ENCODE data around the gene ZNF474.

ZNF474 gene

DNA sequence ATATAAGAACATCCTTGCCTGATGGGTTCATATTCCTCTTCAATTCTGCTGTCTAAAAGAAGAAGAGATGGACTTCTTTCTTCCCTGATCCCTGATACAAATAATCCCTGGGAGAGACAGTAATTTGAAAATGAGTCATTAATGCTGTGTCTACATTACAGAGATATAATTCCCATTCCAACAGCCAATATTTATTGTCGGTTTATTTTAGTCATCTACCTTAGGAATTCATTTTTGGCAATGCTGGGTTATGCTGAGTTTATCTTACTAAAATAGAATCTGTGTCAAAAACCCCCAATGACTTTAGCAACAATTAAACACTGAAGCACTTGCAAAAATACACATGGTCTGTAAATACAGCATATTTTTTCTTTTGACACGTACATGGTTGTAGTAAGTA lies 23.9 kb downstream of the ZNF474 start:
- DNase-seq (ENCODE audit: low read depth in 1 of 2, low spot score in 1 of 2), result no peak

DNA sequence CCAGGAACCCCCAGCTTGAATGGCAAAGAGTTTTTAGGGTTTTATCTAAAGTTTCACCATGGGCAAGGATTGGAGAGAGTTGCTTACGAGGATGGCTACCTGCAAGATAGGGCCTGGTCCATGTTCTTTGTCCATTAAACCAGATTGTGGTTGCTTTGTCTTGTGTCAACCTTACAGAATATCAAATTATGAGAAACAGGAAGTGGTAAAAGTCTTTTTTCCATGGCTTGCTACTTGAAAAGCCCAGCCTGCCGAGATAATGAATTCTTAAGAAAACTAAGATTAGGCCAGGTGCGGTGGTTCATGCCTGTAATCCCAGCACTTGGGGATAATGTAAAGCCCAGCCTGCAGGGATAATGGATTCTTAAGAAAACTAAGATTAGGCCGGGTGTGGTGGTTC lies 24.4 kb downstream of the ZNF474 start:
- DNase-seq (ENCODE audit: low read depth in 1 of 2, low spot score in 1 of 2), result no peak

DNA sequence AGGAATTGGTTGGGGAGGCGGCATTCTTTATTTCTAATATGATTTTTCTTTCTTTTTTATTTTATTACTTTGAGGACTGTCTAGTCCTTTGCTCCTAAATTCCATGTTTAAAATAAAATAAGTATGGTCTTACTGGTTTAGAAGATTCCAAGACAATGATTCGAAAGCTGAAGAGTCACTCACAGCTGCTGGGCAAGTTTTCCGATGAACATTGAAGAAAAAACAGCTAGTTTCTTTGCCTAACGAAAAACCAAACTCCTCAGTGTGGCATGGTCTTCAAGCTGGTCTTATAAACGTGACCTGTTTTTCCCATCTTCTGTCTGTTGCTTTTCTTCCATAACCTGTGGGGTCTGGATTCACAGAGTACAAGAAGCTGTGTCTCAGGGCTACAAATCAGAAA lies 25.1 kb downstream of the ZNF474 start:
- no peak for DNase-seq (ENCODE audit: low read depth in 1 of 2, low spot score in 1 of 2)

DNA sequence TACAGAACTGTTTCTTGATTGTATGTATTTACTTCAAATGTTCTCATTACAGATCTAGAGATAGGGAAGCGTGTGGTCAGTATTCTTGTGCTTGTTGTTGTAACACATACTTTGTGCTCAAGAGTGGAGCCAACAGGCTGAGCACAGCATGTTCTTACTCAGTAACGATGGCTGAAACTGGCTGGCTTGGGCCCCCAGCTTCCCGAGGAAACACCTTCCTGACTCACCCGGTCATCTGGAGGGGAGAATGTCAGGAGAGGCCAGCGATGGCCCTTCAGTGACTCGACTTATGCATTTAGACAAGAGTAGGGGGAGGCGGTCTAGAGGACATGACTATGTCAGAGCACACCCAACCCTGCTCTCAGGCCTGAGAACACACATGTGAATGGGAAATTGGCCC lies 25.6 kb downstream of the ZNF474 start:
- no peak for DNase-seq (ENCODE audit: low read depth in 1 of 2, low spot score in 1 of 2)

DNA sequence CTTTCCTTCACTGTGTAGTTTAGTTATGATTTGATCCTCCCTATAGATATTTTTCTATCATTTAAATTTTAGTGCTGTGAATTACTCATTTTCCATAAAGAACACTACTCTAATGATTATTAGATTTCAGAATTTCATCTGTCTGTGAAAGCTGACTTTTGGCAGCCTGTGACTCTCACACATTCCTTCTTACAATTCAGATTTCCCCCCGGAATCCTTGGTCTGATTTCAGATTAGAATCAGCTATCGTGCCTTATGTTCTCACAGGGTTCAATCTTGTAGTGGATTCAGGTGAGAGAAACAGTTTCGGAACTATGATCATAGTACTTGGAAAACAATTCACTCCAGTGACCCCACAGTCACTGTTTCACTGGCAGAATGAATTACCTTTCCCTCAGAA lies 26.2 kb downstream of the ZNF474 start:
- no peak for DNase-seq (ENCODE audit: low read depth in 1 of 2, low spot score in 1 of 2)

DNA sequence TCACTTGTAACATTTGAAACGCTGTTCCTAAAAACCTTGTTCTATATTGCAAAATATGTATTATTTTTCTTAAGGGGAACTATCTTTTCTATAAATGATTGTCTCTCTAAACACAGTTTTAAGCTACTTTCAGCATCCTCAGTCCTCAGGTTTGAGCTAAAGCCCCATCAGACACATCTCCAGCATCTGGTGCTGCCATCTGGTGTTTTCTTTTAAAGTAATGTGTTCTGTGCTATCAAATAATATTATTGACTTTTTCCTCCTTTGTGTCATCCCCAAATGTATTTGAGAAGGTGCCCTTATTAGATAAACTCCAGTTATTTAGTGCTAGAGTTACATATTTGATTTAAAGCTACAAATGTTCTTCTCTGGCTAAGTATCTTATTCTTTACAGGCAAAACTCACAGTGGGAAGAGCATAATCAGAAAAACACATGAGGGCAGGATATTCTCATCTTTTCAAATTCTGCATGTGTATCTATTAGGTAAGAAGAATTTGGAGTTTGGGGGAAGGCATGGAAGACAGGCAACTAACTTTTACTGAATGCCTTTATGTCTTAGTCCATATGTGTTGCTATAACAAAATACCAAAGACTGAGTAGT lies 27.5 kb downstream of the ZNF474 start:
- DNase-seq (ENCODE audit: low read depth in 1 of 2, low spot score in 1 of 2), result no peak

DNA sequence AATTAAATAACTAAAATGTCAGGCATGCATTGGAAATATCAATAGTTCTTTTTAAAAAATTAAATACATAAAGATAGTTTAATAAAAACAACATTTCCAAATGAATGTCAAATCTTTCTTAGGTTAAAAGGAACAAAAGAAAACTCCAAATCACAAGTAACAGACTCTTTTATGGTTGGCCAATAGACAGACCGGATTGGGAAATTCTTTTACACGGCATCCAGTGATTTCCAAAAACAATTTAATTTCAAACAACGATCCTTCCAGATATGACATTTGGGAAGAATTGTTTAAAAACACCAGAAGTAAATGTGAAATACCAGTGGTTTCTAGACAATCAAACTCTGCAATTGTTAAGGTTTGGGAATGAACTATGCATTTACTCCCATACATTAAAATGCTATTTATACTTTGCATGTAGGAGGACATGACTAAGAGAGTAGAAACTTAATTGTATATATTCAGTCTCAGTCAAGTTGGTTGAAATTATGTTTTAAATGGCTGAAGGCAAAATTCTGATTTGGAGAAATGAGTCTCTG lies 32.8 kb downstream of the ZNF474 start:
- DNase-seq (ENCODE audit: low read depth in 1 of 2, low spot score in 1 of 2), result no peak

DNA sequence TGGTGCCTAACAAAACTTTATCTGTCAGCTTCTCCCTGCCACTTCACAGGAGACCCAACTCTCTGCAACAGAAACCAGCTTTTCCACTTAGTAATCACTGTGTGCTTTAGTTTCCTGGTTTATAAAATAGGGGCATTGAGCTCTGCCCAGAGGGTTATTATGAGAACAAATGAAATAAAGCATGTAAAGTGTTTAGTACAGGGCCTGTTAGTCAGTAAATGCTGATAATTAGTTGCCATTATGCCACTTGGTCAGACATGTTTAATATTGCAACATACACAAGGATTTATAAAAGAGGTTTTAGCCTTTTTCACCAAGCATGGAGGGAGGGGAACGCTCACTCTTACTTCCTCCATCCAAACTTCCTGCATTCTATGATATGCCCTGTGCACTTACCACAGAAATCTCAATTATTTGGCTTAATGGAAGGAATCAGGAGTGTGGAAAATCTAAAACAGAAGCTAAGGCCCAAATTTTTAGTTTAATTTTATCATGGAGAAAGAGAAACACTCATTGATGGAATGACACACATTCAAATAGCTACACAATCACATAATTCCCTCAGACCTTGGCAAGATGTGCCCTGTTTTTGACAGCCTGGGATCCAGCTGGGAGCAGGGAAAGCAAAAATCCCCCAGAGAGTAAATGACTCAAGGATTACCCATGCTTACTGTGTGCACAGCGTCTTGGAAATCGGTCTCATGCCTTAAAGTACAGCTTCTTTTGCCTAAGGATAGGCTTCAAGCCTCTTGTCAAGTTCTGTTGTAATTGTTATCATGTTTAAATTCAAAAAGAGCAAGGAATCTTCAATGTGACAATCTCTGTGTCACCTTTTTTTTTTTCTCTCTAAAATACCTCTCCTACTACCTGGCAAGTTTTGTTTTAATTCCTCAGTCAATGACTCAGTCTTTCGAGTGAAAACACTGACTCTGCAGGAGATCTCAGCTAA lies 34.0 kb downstream of the ZNF474 start:
- DNase-seq (ENCODE audit: low read depth in 1 of 2, low spot score in 1 of 2), result no peak

DNA sequence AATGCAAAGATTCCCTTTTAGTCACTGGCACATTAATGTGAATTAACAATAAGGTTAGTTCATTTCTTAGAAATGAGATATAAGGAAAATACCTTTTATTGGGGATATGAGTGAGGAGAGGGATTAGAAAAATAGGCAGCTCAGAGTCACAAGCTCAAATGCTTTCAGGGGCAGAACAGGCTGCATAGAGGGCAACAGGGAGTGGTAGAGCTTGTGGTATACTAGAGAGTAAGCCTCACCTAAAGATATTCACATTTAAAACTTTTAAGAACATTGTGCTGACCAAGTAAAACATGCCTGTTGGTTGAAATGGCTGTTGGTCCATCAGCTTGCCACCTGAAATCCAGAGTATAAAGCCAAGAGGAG lies 34.7 kb downstream of the ZNF474 start:
- no peak for DNase-seq (ENCODE audit: low read depth in 1 of 2, low spot score in 1 of 2)

DNA sequence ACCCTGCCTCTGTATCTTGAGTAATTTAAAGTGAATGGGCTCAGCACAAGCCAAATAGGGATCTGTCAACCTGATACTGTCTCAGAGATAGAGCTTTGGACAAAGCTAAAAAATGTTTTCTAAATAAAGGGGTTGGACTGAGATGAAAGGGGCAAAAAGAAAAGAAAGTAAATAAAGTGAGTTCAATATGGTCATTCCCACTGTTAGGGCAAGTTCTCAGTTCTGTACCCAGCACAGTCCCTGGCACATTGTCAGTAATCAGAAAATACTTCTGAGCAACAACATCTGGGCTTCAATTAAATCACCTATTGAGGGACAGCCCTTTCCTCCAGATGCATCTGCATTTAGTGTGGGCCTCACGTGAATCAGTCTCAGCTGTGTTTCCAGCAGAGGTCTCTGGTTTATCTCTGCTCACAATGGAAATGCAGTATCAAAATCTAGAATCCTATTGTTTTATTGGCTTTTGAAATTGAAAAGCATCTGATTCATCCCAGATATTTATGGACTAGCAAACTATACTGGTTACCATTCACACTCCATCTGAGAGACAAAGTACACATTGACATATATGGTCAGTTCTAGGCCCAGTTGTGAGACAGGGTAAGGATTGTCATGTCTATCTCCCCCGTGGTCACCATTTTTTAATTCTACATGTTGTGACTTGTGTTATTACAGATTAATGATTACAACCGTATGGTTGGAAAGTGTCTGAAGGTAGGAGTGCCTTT lies 35.6 kb downstream of the ZNF474 start:
- DNase-seq (ENCODE audit: low read depth in 1 of 2, low spot score in 1 of 2), result no peak

DNA sequence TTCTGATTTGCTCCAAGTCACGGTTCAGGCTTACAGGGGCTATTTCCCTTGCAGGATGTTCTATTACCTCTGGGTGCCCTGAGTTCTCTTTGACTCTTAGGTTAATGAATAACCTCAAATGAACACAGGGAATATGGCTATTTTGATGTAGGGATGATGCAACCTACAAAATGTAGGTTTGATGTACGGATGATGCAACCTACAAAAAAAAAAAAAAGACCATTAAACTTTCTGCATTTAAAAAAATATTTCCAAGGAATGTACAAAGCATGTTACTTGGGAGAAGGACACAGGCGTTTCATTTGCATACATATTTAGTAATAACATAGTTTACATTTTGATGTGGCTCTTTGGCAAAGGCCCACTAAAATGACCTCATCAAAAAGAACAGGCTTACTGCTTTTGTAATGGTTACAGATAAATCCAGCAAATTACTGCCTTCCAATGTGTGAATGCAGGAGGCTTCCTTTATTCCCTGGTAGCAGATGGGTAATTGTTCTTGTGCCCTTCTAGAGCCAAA lies 36.3 kb downstream of the ZNF474 start:
- no peak for DNase-seq (ENCODE audit: low read depth in 1 of 2, low spot score in 1 of 2)

DNA sequence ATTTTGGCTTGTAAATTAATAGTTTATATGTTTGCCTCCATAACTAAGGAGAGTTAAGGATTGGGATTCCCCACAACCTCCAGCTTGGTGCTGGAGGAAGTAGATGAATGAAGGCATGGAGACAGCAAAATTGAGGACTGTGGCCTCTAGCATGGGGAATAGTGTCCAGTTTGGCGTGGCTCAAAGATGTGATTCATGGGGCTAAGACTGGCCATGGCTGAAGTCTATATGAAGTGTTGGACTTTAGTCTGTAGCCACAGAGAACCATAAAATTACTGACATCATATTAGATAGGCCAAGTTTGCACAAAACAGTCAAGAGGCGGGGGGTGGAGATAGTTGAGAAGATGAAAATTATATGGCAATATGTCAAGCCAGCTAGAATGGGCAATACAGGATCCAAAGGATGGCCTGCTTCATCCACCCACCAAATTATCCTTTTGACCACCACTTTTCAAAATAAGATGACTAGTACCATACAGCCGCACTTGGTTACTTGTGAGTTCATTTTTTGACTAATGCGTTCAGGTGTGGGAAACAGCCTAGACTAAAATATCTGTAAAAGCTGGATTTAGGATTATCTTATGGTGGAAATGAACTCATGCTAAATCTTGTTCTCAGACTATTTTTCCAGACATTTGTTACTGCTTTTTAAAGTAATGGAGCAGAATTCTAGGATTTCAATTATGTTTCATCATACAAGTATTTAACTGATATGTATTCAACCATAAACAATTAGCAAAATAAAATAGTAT lies 40.2 kb downstream of the ZNF474 start:
- no peak for DNase-seq (ENCODE audit: low read depth in 1 of 2, low spot score in 1 of 2)

DNA sequence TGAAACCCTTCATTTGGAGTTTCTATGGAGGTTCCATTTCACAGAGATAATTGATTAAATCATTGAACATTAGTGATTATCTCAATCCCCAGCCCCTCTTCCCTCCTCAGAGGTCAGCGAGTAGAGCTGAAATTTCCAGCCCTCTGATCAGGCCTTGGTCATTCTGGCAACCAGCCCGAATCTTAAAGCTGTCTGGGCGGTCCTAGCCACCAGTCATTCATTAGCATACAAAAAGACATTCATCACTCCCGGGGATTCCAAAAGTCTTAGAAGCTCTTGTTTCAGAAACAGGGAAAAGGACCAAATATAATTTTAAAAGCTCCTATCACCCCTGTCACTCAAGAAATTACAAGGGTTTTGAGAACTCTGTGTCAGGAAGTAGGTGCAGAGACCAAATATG lies 41.3 kb downstream of the ZNF474 start:
- DNase-seq (ENCODE audit: low read depth in 1 of 2, low spot score in 1 of 2), result no peak

DNA sequence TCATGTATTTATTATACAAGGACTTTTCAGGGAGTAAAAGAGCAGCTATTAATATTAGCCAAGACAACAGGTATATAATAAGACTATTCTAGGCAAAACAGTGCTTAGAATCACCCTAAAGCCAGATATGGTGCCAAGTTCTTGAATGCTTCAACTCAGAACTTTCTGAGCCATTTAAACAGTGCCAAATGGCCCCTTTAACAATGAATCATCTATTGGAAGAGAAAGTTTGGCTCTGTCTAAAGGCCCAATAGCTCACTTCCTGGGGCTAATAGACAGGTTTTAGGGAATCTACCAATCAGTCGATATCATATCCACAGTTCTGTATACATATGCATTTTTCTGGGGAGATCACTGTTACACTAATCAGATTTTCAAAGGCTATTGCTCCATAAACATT lies 42.9 kb downstream of the ZNF474 start:
- DNase-seq (ENCODE audit: low read depth in 1 of 2, low spot score in 1 of 2), result no peak

DNA sequence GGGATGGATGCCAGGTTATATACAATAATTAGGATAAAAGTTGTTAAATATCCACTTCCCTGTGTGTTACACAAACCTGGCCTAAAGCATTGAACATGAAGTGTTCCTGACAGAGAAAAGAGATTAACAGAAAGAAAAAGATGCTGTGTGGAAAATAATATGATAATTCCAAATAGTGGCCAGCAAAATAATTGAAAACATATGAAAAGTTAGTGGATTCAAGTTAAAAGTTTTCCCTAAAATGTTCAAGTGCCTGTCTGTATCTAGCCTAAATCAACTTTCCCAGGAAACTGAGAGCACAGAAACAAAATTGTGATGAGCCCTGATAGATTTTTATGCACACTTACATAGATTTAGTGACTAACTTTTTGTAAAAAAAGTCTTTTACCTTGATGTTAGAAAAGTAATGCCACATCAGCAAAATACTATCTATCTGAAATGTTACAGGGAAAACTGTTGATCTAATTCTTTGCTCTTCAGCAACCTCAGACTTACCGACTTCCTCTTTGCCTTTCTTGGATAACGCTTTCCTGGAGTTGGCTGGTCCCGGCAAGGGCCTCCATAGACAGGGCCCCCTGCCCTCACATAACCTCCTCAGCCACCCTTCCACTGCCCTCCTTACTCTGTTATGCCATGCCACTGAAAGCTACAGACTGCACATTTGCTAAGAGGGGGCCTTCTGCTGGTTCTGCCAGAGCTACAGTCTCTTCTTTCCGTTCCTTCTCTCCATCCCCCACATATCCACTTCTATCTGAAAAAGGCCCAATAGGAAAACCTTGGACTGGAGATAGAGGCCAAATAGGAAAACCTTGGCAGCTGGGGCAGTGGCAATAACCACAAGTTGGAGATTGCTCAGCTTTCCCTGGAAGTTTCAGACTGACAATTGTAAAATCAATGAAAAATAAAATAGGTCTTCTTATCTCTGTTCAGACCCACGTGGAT lies 44.4 kb downstream of the ZNF474 start:
- DNase-seq (ENCODE audit: low read depth in 1 of 2, low spot score in 1 of 2), result no peak

DNA sequence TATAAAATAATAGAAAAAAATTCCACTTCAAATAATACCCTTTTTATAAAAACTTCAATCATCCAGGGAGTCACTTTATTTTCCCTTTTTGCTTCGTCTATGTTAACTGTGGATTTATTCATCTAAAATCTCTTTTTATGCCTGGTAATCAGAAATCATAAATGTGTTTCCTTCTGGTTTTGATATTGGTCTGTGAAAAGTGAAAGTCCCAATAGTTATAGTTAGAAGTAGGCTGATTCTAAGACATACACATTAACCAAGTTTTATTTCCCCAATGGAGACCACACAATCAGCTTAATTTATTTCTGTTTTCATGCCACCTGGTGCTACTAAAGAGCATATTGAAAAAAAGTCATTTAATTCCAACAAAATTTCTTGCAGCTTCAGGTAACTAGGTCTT lies 45.7 kb downstream of the ZNF474 start:
- no peak for DNase-seq (ENCODE audit: low read depth in 1 of 2, low spot score in 1 of 2)

DNA sequence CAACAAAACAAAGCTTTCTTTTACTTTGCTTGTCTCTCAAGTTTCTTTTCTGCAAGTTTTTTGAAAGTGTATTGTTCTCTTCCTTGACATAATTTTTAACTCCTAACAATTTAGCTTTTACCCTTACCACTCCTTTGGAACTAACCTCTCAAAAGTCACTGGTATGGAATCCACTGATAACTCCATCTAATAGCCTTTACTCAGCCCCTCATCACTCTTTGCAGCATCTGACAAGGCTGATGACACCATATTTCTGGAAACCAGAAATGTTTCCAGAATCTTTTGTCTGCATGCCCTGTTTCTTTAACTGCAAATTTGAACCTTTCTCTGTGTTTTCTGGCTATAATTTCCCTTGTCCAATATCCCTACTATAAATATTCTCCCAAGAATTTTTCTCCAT lies 46.5 kb downstream of the ZNF474 start:
- no peak for DNase-seq (ENCODE audit: low read depth in 1 of 2, low spot score in 1 of 2)

DNA sequence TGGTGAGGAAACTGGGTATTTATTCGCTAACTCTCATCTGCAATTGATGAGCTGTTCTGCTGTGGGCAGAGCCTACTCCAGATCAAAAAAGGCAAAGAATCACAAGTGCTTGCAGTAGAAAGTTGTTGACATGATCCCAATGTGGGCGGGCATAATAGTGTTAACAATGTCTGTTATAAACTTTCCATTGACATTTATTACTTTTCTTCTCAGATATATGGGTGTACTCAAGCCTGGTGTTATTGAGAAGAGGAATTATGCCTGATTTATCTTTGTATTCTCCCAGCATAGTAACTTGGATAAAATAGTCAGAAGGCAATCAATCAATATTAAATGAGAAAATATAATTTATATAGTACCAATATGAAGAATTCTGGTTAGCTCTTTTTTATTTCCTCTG lies 47.8 kb downstream of the ZNF474 start:
- no peak for DNase-seq (ENCODE audit: low read depth in 1 of 2, low spot score in 1 of 2)

DNA sequence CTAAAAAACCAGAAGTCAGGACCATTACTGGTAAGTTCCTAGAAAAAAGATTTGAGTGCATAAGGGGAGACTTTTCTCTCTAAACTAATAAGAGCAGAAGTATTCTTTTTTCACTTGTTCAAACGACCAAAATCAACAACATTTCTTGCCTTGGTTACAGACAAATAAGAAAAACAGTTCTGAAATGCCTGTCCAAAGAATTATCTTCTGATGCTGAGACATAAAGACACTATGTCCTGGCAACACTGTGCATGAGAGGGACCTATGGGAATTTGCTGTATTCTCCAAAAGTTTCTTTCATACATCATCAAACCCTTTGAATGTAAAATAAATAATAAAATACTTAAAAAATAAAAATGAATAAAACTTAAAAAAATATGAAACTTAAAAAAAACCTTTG lies 50.4 kb downstream of the ZNF474 start:
- no peak for DNase-seq (ENCODE audit: low read depth in 1 of 2, low spot score in 1 of 2)
